ENCODE measurements around the gene ZNF407.

Gene ZNF407

DNA sequence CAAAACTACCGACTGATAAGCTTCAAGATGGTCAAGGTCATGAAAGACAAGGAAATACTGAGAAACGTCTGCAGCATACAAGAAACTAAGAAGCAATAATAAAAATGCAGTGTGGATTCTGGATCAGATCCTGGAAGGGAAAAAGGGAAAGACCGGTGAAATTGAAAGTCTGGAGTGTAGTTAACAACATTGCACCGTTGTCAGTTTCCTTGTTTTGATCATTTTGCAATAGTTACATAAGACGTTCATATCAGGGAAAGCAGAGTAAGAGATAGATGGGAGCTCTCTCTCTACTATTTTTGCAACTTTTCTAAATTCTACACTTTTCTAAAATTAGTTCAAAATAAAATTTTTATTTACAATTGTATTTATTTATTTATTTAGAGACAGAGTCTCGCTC is 15.0 kb upstream of the ZNF407 start:
- DNase-seq: no peak

DNA sequence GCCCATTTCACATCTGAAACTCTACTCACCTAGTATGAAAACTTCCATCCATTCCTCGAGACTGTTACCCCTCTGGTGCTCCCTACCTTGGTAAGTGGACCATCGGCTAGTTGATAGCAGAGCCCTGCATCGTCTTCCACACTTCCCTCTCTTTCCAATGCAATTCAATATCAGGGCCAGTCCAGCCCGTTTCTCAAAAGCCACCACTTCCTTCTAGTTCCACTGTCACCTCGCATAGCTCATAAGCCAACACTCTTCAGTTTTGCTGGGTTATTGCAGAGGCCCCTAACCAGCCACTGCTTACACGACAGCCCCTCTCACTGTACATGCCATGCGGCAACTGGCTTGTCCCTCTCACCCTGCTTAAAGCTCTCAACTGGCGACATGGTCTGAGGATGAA is 10.2 kb upstream of the ZNF407 start:
- no peak for DNase-seq

DNA sequence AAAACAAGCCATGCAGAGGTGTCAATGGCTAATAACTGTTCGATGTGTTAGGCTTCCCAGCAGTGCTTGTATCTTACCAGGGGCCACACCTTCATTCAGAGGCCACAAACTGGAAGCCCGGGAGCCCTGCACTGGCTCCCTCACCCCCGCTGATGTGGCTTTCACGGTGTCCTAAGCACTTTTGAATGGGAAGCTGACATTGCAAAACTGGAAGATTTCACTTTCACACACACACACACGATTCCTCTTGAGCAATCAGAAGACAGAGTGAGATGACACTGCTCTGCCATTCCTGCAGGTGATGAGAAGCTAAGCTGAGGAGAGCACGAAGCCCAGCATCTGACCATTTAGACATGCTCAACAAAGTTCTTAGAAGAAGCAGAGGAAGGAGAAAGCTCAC is 8.6 kb upstream of the ZNF407 start:
- no peak for DNase-seq

DNA sequence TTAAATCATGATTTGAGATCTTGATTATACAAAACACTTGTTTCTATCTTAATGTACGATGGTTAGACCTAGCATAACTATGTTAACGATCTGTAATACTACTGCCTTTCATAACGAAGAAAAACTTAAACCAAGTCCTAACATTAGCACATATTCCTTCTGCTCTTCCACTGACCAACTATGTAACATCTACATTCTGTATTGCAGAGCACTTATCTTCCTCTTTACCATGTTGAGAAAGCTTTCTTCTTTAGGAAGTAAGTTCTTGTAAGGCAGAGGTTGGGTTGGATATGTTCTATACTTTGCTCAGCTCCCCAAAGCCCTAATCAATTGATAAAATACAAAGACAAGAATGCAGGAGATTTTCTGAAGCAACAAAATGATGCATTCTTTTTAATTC is 7.9 kb upstream of the ZNF407 start:
- DNase-seq: no peak

DNA sequence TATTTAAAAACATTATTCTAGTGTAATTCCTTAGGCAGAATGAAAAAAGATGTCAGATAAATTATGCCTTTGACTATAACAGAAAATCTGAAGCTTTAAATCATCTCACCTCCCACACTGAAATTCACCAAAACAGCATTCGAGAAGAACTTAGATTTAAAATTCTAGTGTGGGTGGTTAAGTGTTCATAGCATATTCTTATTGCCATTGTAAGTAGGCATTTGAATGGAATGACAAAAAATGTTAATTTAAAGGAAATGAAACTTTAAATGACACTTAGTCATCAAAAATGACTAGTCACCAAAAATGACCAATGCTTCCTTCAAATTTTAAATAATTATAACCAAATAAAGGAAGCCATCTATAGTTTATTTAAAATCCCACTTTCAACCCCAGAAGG is 7.0 kb upstream of the ZNF407 start:
- DNase-seq: no peak

DNA sequence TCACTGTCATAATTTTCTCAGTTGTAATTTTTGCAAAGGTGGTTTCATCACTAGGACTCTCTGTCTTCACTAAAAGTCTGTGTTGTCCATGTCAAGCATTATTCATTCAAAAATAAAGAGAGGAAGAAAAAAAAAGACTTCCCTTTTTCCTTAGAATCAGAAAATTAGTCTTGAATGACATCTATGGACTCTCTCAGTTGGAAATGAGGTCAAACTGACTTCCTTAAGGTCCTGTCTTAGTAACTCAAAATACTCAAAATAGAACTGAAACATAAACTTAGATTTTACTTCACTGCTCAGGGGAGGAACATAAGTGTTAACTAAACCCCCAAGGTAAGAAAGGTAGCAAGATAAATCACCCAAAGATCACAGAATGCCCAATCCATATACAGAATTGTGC is 2.2 kb upstream of the ZNF407 start:
- DNase-seq: no peak

DNA sequence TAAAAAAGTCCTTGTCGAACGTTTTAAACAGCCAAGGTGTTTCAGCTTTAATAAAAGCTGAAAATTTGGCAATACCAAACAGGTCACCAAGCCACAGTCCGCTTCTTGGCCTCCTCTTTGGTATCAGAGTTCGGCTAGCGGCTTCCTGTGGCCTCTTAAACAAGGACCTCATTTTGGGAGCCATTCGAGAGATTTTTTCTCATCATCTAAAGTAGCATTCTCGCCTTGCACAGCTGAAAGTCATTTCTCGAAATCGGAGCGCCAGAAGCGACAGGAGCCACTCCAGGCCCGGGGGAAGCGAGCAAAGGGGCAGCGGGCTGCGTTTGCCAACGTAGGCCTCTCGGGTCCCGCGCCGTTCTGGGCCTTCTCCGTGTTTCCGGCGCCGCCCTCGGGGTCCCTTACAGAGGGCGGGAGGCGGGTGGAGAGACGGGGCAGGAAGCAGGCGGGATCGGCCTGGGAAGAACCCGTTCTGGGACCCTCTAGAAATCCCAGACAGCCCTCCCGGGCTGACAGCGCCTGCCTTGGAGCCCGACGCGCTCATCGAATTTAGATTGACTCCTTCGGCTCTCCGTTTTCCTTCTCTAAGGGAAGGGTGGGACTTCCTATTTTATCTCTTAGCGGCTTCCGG is 522 bp upstream of the ZNF407 start:
- DNase-seq: peak; percentile 84

DNA sequence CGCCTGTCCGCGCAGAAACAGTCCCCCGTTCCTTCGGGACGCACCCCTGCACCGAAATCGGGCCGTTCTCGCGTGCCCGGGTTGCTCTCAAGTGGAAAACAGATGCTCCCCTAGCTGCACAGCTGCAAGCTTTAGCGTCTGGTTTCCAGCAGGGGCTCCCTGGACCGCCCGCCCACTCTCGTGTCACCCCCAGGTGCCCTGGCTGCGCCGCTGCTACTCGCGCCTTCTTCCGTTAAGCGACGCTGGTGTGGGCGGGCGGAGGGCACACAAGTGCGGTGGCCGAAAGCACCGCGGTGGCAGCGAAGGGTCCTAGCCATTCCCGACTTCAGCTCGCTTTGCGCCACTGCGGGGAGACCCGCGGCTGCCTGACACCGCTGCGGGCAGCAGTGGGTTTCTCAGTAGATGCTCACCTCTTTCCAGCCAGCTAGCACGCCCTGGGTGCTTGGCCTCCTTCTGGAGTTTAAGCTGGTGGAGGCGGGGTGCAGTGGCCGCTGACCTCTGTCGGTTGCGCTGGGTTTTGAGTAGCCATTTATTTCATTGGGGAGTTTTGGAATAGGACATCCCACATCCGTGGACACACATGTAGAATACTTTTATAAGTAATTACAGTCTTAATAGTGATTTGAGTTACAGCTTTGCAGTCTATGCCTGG is 806 bp downstream of the ZNF407 start:
- DNase-seq: no peak

DNA sequence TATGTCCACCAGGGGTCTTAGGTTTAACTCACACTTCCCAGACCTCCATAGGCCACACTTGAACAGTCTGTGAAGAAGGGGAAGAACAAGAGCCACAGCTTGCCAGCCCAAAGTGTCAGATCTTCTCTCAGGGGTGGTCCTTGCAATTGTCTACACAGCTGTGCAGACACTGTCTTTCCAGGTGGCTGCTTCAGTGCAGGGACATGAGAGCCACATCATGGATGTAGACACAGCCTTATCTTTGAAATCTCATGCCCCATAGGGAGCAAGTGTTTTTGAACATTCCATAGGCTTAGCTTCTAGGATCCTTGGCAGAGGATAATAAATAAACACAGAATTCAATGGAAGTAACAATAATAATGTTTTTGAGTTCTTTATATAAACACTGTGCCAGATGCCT is 6.7 kb downstream of the ZNF407 start:
- DNase-seq: no peak

DNA sequence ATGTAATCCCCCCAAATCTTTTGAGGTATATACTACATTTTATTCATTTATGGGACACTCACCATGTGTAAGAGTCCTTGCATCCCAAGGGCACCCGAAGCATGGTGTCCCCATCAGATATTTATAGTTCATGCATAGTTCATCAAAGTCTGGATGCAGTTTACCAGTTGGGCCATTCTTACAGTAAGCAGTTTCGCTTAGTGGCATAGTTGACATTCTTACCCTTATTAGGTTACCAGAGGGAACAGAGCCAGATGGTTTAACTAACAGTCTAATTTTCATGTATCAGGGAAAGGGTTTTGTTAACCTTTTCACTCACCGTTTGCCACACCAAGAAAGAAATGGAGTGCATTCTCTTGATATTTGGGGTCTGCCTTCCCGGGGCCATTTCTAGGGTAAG is 7.1 kb downstream of the ZNF407 start:
- no peak for DNase-seq

DNA sequence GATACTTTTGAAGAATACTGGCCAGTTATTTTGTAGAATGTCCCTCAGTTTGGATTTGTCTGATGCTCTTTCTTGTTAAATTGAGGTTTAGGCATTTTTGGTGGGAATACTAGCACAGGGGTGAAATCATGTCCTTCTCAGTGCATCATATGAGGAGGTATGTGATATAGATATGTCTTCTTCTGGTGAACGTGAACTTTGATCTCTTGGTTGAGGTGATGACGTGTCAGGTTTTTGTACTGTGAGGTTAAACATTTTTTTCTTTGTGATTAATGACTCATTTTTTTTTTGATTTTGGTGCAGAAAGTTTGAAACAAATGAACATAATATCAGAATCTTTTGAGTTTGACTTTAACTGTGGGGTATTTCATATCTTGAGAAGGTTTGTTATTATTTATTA is 11.0 kb downstream of the ZNF407 start:
- DNase-seq: no peak

DNA sequence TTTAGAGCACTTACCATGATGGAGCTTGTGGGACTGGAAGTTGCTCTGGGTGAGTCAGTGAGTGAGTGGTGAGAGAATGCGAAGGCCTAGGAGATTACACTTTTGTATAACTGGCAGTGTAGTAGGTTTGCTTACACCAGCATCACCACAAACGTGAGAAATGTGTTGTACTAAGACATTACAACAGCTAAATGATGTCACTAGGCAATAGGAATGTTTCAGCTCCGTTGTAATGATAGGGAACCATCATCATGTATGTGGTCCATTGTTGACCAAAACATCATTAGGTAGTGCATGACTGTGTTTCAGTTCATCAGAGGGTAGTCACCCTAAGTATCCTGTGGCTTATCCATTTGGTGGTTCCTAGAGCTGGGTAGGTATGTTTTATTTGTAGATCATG is 11.9 kb downstream of the ZNF407 start:
- no peak for DNase-seq

DNA sequence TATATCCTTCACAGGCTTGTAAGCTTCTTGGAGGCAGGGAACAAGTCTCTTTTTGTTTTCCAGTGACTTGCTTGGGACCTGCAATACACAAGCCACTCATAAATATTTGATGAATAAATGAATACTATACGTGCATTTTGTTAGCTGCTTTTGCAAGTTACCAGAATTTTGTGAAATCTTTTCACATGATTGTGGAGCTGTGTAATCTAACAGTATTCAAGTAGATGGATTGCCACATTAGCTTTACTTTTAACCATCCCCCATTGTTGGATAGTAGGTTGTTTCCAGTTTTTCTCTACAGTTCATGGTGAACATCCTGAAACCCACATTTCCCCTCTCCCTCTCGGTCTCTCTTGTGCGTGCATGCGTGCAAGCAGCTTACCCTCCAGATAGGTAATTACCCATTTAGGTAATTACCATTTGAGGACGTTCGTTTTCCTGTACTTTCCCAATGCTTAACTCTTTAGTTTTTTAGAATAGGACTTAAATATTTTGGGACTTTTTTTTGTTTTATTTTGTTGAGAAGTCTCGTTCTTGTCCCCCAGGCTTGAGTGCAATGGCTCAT is 12.5 kb downstream of the ZNF407 start:
- no peak for DNase-seq

DNA sequence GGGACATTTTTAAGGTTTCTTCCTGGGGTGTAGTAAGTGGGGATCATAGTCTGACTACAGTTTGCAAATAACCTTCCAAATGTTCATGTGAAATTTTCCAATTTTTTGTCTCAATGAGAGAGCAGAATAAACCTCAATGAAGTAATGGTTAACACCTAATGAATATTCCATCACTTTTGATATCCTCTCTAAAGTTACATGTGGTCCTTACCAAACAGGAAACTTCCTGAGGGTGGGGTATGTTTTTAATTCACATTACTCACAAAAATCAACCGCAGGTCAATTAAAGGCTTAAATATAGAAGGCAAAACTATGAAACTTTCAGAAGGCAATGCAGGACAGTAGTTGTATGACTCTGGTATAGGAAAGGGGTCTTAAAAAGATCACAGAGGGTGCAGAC is 13.2 kb downstream of the ZNF407 start:
- DNase-seq: no peak

DNA sequence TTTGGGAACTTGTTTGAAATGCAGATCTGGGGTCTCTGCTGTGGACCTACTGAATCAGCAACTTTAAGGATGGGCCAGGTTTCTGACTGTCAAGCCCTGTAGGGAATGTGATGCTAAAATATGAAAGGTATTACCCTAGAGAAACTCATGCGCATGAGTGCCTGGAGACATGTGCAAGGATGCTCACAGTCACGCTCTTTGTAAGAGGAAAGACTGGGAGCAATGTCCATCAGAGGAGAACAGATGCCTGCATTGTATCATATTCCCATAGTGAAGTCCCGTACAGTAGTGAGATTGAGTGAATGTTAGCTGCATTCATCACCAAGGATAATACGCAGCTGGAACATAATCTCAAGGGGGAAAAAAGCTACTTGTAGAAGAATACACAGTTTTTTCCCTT is 14.1 kb downstream of the ZNF407 start:
- DNase-seq: no peak

DNA sequence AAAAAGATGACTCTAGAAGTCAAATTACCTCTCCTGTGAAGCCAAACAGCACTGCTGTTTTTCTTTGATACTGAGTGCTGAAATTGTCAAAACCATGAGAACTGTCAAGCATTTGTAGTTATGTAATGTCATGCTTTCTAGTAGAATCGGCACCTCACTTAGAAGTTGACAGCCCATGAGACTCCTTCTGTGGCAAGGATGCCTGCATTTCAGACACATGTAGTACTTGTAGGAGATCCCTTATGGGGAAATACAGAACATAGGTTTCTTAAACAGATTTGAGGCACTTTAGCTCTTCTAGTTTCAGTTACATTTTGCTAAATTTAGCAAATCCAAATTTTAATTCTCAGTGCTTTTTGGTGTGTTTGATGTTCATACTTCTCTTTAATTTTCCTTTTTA is 15.7 kb downstream of the ZNF407 start:
- no peak for DNase-seq

DNA sequence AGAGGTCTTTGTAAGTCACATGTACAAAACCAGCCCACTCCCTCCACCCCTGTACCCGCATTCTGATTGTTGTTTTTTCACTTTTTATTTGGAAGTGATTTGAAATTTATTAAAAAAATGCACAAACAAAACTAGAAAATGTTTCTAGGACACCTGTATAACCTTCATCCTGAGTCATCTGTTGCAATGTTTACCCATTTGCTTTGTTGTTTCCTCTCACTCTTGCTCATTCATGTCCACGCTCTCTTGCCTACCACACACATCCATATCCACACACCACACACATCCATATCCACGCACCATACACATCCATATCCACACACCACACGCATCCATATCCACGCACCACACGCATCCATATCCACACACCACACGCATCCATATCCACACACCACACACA is 18.8 kb downstream of the ZNF407 start:
- DNase-seq: no peak

DNA sequence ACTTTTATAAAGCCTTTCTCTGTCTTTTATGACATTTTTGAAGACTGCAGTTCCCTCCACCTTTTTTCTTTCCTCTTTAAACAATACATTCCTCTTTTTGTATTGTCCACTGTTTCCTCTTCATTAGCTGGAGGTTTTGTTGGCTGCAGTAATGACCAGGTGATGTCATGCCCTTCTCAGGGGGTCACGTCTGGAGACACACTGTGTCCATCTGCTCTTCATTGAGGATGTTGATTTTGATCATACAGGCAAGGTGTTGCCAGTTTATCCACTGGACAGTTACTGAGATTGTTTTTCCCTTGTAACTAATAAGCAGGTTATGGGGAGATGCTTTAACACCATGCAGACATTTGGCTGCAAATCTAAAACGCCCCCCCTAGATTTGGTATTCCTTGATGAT is 19.8 kb downstream of the ZNF407 start:
- no peak for DNase-seq

DNA sequence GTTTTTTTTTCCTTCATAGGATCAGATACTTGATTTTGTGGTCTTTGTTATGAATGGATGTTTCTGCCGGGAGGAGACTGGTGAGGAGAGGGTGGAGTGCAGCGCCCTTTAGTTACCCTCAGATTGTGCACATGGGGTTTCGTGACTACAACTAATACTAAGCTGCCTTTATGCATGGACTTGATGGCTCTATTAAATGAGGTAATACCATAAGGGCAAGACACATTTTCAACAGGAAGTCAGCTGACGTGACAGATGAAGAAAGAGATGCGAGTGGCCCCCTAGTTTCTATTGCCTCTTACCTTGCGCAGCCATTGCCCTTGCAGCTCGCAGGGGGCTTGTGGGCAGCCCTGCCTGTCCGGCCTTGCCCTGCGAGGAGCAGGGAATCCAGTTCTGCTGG is 24.4 kb downstream of the ZNF407 start:
- DNase-seq: no peak

DNA sequence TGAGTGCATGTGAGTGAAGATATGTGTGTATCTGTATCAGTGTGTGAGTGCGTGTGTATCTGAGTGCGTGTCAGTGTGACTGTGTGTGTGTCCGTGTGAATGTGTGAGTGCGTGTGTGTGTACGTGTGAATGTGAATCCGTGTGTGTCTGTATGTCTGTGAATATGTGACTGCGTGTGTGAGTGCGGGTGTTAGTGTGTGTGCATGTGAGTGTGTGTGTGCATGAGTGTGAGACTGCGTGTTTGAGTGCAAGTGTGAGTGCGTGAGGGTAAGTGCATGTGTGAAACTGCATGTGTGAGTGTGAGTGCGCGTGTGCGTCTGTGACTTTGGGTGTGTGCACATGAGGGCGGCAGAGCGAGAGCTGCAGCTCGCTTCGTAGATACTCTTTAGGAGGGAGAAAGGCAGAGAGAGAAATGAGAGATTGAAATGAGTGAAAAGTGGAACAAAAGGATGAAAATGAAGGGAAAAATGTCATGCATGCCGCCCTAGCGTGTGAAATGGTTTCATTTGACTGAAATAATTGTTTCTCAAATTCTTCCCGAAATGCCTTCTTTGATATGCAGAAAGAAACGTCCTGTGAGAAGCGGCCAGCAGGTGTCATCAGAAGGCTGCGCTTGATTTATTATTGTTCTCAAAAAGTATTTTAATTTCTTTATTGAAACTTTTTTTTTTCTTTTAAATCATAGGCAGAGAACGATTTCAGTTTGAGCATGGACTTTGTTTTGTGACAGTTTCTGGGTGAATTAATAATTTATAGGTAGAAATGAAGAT is 25.6 kb downstream of the ZNF407 start:
- DNase-seq: no peak

DNA sequence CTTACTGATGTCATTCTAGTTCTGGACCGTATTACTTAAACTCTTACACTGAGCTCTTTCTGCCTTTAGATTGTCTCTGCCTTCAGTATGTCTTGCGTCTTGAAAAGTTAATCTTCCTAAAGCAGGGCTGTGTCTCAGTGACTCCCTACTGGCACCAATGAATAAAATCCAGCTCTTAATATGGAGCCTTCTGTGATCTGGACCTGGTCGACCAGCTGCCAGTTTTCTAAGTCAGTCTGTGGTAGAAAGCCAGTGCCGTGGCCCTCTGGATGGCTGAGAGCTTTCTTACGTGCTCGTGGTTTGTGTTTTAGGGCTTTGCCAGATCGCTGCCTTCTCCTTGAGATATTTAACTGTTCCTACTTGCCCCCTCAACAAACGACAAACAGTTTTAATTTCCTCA is 26.8 kb downstream of the ZNF407 start:
- DNase-seq: no peak

DNA sequence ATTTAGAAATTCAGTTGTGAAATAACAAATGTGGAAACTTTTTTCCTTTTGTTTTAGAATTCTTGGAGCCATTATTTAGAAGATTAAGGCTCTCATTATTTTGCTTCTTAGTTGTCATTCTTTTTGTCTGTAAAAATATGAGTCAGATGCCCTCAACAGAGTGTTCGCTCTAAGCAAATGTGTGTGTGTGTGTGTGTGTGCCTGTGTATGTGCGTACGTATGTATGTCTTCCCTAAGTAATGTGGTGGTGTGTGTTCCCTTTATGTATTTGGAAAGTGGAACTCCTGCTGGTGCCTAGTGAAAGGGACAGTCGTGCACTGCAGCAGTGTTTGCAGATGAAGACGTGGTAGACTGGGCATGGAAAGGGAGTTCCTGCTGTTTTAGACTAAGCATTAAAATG is 27.5 kb downstream of the ZNF407 start:
- DNase-seq: no peak

DNA sequence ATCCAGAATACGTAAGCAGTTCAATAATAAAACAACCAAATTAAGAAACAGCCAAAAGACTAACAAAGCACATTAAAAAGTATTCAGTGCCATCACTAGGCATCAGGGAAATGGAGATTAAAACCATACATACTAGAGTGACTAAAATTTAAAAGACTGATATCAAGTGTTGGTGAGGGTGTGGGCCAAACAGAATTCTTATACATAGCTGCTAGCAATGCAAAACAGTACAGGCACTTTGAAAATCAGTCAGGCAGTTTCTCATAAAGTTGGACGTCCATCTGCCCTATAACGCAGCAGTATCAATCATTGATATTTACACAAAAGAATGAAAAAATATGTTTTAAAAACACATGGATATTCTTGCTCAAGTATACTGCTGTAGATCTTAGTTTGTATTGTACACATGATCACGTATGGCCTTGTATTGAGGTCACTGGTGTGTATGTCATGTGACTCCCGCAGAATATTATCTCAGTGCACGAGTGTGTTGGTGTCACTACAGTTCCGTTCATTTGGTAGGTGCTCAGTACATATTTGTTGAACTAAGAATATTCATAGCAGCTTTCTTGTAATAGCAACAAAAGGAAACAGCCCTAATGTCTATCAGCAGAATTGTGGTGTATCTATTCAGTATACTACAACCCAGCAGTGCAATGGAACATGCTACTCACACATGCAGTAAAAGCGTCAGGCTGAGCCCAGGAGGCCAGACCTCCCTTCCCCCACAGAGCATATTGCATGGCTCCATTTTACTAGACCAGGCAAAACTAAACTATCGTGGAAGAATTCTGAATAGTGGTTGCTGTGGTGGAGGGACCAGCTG is 28.6 kb downstream of the ZNF407 start:
- DNase-seq: no peak

Data from kidney glomerular epithelial cell (primary cell).